HepG2 (cell line): ENCODE data around the gene SLC36A1. TPM values are rescaled to one million over a fixed set of nuclear protein-coding genes. Genes with fewer than 3 reads are reported as not detected.

Source experiments
- ARHGAP35 ChIP-seq: sonication (generic); formaldehyde crosslinking; IDR thresholded peaks from 2 replicates; pipeline ENCODE4 v1.9.0; 2022; ENCODE audit warnings: mild to moderate bottlenecking, inconsistent platforms, moderate library complexity, missing genetic modification reagents, borderline replicate concordance
- ARID5B ChIP-seq: IDR thresholded peaks from 2 replicates; pipeline ENCODE4 v1.4.0; 2020; ENCODE audit warnings: mild to moderate bottlenecking, missing genetic modification reagents
- CHD2 ChIP-seq: IDR thresholded peaks from 2 replicates; pipeline ENCODE4 v1.6.1; 2011; ENCODE audit warnings: low read depth, low read length, improper control_type of control experiment
- EP300 ChIP-seq, 3 experiments: sonication (generic) in 1 of 3; formaldehyde crosslinking in 1 of 3; IDR thresholded peaks; 2 replicates each; pipeline versions ENCODE4 v1.5.1 to v1.6.1; 2011 to 2020; ENCODE audit warnings: low read depth in 2 of 3, low read length in 2 of 3, borderline replicate concordance in 1 of 3, improper control_type of control experiment in 1 of 3, mild to moderate bottlenecking in 1 of 3, missing genetic modification reagents in 1 of 3, moderate library complexity in 1 of 3
- FOXO1 ChIP-seq: sonication (generic); formaldehyde crosslinking; IDR thresholded peaks from 2 replicates; pipeline ENCODE4 v1.4.0; 2020; ENCODE audit warnings: missing genetic modification reagents
- GFI1 ChIP-seq: sonication (generic); formaldehyde crosslinking; IDR thresholded peaks from 2 replicates; pipeline ENCODE4 v1.5.0; 2020; ENCODE audit warnings: missing genetic modification reagents, mild to moderate bottlenecking, borderline replicate concordance
- KDM3A ChIP-seq: IDR thresholded peaks from 2 replicates; pipeline ENCODE4 v1.6.1; 2018; ENCODE audit warnings: low read depth, missing compliant biosample characterization
- KLF6 ChIP-seq: IDR thresholded peaks from 2 replicates; pipeline ENCODE4 v1.8.0; 2016; ENCODE audit warnings: missing biosample characterization, missing genetic modification reagents
- KMT2A ChIP-seq: sonication (generic); formaldehyde crosslinking; IDR thresholded peaks from 2 replicates; pipeline ENCODE4 v1.4.0; 2020; ENCODE audit warnings: missing genetic modification reagents
- MTA3 ChIP-seq: sonication (generic); formaldehyde crosslinking; IDR thresholded peaks from 2 replicates; pipeline ENCODE4 v1.4.0; 2020; ENCODE audit warnings: missing genetic modification reagents
- MYNN ChIP-seq: sonication (generic); formaldehyde crosslinking; IDR thresholded peaks from 2 replicates; pipeline ENCODE4 v1.4.0; 2020; ENCODE audit warnings: mild to moderate bottlenecking, low read depth, missing genetic modification reagents
- NCOA5 ChIP-seq: sonication (generic); formaldehyde crosslinking; IDR thresholded peaks from 2 replicates; pipeline ENCODE4 v1.4.0; 2020; ENCODE audit warnings: missing genetic modification reagents
- NFIB ChIP-seq: sonication (generic); formaldehyde crosslinking; IDR thresholded peaks from 2 replicates; pipeline ENCODE4 v1.9.0; 2021; ENCODE audit warnings: missing genetic modification reagents, mild to moderate bottlenecking, borderline replicate concordance
- NFKB2 ChIP-seq: sonication (generic); formaldehyde crosslinking; IDR thresholded peaks from 2 replicates; pipeline ENCODE4 v1.4.0; 2020; ENCODE audit warnings: missing genetic modification reagents, borderline replicate concordance
- NR2F6 ChIP-seq, 2 experiments: IDR thresholded peaks; 2 replicates each; pipeline ENCODE4 v1.6.1; 2016; ENCODE audit warnings: antibody characterized with exemption in 1 of 2, mild to moderate bottlenecking in 1 of 2
- SCMH1 ChIP-seq: sonication (generic); formaldehyde crosslinking; IDR thresholded peaks from 2 replicates; pipeline ENCODE4 v1.9.0; 2021; ENCODE audit warnings: missing genetic modification reagents, mild to moderate bottlenecking, borderline replicate concordance
- TP53 ChIP-seq: sonication (generic); formaldehyde crosslinking; conservative IDR thresholded peaks from 2 replicates; pipeline ENCODE4 v1.4.0; 2020; ENCODE audit warnings: missing genetic modification reagents
- ZBTB8A ChIP-seq: sonication (generic); formaldehyde crosslinking; IDR thresholded peaks from 2 replicates; pipeline ENCODE4 v1.4.0; 2020; ENCODE audit warnings: mild to moderate bottlenecking, low read depth, missing genetic modification reagents, borderline replicate concordance
- ZNF468 ChIP-seq: sonication (generic); formaldehyde crosslinking; IDR thresholded peaks from 2 replicates; pipeline ENCODE4 v1.8.0; 2022; ENCODE audit warnings: mild to moderate bottlenecking, moderate library complexity, missing genetic modification reagents
- ZNF513 ChIP-seq: sonication (generic); formaldehyde crosslinking; conservative IDR thresholded peaks from 2 replicates; pipeline ENCODE4 v1.5.0; 2020; ENCODE audit warnings: missing genetic modification reagents
- ZNF607 ChIP-seq: sonication (generic); formaldehyde crosslinking; IDR thresholded peaks from 2 replicates; pipeline ENCODE4 v1.5.1; 2020; ENCODE audit warnings: missing genetic modification reagents, mild to moderate bottlenecking, borderline replicate concordance
- ZNF792 ChIP-seq: IDR thresholded peaks from 2 replicates; pipeline ENCODE4 v1.6.1; 2016
- polyA plus RNA-seq, 8 experiments: library from polyadenylated mRNA; depleted of rRNA in 3 of 8; stranded (reverse) in 7 of 8; unstranded in 1 of 8; fragments of >200 nt; fragmentation: Illumina TruSeq in 4 of 8; extraction: Trizol in 4 of 8; gene quantifications; 2 replicates each; pipeline versions ENCODE4 v1.2.1 to v1.2.3, GENCODE V29; 2011 to 2016; ENCODE audit warnings: low read depth in 4 of 8, missing spikeins in 1 of 8, mixed read lengths in 1 of 8; ENCODE audit not compliant: insufficient read depth in 1 of 8
- total RNA-seq, 5 experiments: library from RNA; depleted of rRNA; stranded (reverse); fragments of >200 nt; fragmentation: Illumina TruSeq; extraction: Trizol; gene quantifications; 2 replicates each; pipeline ENCODE4 v1.2.3, GENCODE V29; 2016; ENCODE audit warnings: low read depth in 1 of 5
- TF ChIP-seq, protein P1 (sequence below): IDR thresholded peaks from 2 replicates; pipeline ENCODE4 v1.6.1; 2016; ENCODE audit warnings: mild to moderate bottlenecking

Gene SLC36A1
- total and polyA plus RNA-seq, 2 of the 13 experiments (the other 11 are each of a cell fraction or from before 2014, with no cell fraction given): 8.0 to 8.9 TPM

DNA sequence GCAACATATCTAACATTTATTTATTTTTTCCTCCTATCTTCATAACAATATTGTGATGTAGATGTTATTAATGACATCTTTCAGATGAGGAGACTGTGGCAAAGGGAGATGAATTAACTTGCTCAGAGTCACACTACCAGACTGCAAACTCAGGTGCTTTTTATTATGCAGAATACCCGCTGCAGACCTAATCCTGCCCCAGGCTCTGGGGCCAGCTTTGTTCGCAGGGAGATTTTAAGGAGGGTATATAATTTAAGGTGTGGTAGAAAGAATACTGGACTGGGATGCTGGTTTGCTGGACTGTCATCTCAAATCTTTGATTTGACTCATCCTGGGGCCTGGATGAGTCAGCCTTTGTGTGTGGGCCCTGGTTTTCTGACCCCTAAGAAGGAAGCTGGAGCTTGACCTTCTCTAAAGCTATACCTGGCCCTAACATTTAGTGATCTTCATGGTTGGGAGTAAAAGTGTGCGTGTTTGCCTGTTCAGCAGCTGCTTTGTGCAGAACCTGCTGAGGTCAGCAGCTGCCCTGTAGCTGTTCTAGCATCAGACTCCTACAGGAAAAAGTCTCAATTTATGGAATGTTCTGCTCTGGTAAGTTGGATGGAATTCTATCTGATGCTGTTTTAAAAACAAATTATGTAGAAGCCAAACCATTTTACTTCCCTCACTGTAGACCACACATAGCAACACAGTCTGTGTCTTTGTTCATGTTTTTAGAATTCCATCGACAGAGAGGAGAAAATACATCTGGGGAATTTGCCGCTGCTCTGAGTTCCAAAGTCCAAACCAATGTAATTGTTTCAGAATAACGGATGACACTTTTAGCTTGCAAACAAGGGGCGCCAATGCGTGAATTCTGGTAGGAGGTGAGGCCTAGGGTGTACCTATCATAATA is 4.5 kb downstream of the SLC36A1 start (continued):
- TF ChIP-seq ZNF513 (CRISPR knock-in tag): no peak
- no peak for TF ChIP-seq CHD2
- no peak for TF ChIP-seq ZNF468
- TF ChIP-seq GFI1 (CRISPR knock-in tag): no peak
- no peak for TF ChIP-seq ZNF792 (CRISPR knock-in tag)
- TF ChIP-seq FOXO1 (CRISPR knock-in tag): no peak
- no peak for TF ChIP-seq ARHGAP35 (CRISPR knock-in tag)
- no peak for TF ChIP-seq KMT2A (CRISPR knock-in tag)
- no peak for TF ChIP-seq NFIB (CRISPR knock-in tag)
- TF ChIP-seq MTA3 (CRISPR knock-in tag): no peak
- no peak for TF ChIP-seq KLF6 (CRISPR knock-in tag)
- TF ChIP-seq TP53 (CRISPR knock-in tag): no peak
- TF ChIP-seq NCOA5 (CRISPR knock-in tag): no peak
- TF ChIP-seq MYNN (CRISPR knock-in tag): no peak
- no peak for TF ChIP-seq NFKB2
- no peak for TF ChIP-seq SCMH1
- TF ChIP-seq KDM3A (CRISPR knock-in tag): no peak
- peak; percentile 46; the same call in 1 of the 2 replicates for TF ChIP-seq ZNF607 (CRISPR knock-in tag)
- no peak for TF ChIP-seq ZBTB8A (CRISPR knock-in tag)
- TF ChIP-seq, protein P1, sequence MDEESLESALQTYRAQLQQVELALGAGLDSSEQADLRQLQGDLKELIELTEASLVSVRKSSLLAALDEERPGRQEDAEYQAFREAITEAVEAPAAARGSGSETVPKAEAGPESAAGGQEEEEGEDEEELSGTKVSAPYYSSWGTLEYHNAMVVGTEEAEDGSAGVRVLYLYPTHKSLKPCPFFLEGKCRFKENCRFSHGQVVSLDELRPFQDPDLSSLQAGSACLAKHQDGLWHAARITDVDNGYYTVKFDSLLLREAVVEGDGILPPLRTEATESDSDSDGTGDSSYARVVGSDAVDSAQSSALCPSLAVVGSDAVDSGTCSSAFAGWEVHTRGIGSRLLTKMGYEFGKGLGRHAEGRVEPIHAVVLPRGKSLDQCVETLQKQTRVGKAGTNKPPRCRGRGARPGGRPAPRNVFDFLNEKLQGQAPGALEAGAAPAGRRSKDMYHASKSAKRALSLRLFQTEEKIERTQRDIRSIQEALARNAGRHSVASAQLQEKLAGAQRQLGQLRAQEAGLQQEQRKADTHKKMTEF (CRISPR knock-in tag): peak; percentile 43; the same call in 1 of the 2 replicates
- peak; percentile 52; the same call in 1 of the 2 replicates for TF ChIP-seq ARID5B
- no peak for TF ChIP-seq EP300 (IDR thresholded peaks at IDR 0.05; ENCODE audit: low read depth in 2 of 2, low read length in 2 of 2)
- TF ChIP-seq EP300 (CRISPR knock-in tag; IDR thresholded peaks at IDR 0.05; ENCODE audit: borderline replicate concordance): no peak
- no peak for TF ChIP-seq NR2F6 (IDR thresholded peaks at IDR 0.05)
- TF ChIP-seq NR2F6 (CRISPR knock-in tag; IDR thresholded peaks at IDR 0.05): no peak
